ENCODE measurements around the gene SHC1.

Gene SHC1

DNA sequence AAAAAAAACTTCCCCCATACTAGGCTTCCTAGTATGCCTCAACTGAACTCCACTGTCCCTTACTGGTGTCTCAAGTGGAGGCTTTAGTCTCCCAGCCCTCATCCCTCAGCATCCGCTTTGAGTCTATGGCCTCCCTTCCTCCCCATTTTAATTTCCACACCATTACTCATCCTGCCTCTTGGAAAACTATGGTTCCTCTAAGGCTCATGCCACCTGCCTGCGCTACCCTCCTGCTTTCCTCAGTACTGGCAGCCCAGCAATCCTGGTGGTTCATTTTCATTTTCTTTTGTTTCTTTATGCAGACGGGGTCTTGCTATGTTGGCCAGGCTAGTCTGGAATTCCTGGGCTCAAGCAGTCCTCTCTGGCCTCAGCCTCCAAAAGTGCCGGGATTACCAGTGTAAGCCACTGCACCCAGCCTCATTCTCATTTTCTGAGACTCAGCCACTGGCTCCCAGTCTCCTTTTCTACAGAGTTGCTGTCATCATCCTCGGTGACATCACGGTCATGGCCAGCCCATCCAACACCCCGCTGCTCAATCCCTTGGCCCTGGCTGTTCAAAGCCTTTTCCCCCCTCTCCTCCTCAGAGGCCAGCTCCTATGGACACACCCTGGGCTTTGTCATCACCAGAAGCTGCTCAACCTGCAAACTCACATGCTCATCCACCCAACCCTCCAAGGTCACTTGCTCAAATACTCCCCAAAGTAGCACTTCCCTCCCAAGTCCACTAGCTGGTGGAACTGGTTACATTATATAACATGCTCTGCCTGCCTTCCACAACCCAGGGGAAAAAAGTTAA, 31.7 kb downstream of the SHC1 start:
- Histone ChIP-seq H3K27ac (ENCODE audit: low read depth, low read length) (no peak overlapping the region), H3K4me2 (ENCODE audit: low read length) (no peak overlapping the region), H3K79me1 (ENCODE audit: low read length) (no peaks in the 10 kb centered on the region), H3K4me3 (ENCODE audit: low read length) (no peak overlapping the region), H3K23ac (ENCODE audit: low read length) (no peak overlapping the region), H3K9ac (ENCODE audit: low read length) (no peak overlapping the region), H2AK5ac (ENCODE audit: low read length) (no peak overlapping the region), H3K36me3 (ENCODE audit: control insufficient read depth, insufficient read depth, low read length) (no peaks in the 10 kb centered on the region), H3K4ac (ENCODE audit: low read depth, low read length) (no peak overlapping the region), H3K27me3 (ENCODE audit: insufficient read depth, low read length, poor library complexity) (no peaks in the 10 kb centered on the region), H3K18ac (ENCODE audit: low read length) (no peak overlapping the region), H3K56ac (ENCODE audit: low read length) (no peak overlapping the region), H3K4me1 (ENCODE audit: control insufficient read depth, low read depth, low read length) (peaks cover 6% of the 10 kb centered on the region), H2BK15ac (replicated peaks; ENCODE audit: low read depth) (no peak overlapping the region), H4K5ac (ENCODE audit: low read length) (no peak overlapping the region), H3K79me2 (ENCODE audit: control insufficient read depth, insufficient read depth, low read length) (no peaks in the 10 kb centered on the region), H2BK120ac (ENCODE audit: low read depth, low read length) (no peak overlapping the region), H2BK5ac (ENCODE audit: low read length) (no peak overlapping the region), H4K8ac (ENCODE audit: low read depth, low read length) (no peak overlapping the region)
- no CpG with 5 or more reads among the region's 7 CpGs for WGBS (ENCODE audit: extremely low coverage, insufficient coverage, low lambda C conversion rate)
- no peak for DNase-seq

- Histone ChIP-seq H4K5ac (ENCODE audit: low read length) (no peak overlapping the region), H2BK15ac (replicated peaks; ENCODE audit: low read depth) (no peak overlapping the region), H3K79me2 (ENCODE audit: control insufficient read depth, insufficient read depth, low read length) (no peaks in the 10 kb centered on the region), H2BK120ac (ENCODE audit: low read depth, low read length) (no peak overlapping the region), H3K27me3 (ENCODE audit: insufficient read depth, low read length, poor library complexity) (no peaks in the 10 kb centered on the region), H3K9ac (ENCODE audit: low read length) (peak overlapping the region; percentile 84), H3K4me2 (ENCODE audit: low read length) (no peak overlapping the region), H3K18ac (ENCODE audit: low read length) (no peak overlapping the region), H2BK5ac (ENCODE audit: low read length) (no peak overlapping the region), H3K4me3 (ENCODE audit: low read length) (no peak overlapping the region), H3K4me1 (ENCODE audit: control insufficient read depth, low read depth, low read length) (peaks cover 4% of the 10 kb centered on the region), H3K79me1 (ENCODE audit: low read length) (no peaks in the 10 kb centered on the region), H3K23ac (ENCODE audit: low read length) (no peak overlapping the region), H3K56ac (ENCODE audit: low read length) (peak overlapping the region; percentile 56), H3K27ac (ENCODE audit: low read depth, low read length) (no peak overlapping the region), H3K36me3 (ENCODE audit: control insufficient read depth, insufficient read depth, low read length) (no peaks in the 10 kb centered on the region), H4K8ac (ENCODE audit: low read depth, low read length) (no peak overlapping the region), H2AK5ac (ENCODE audit: low read length) (no peak overlapping the region), H3K4ac (ENCODE audit: low read depth, low read length) (no peak overlapping the region)
- DNase-seq: no peak
- WGBS (ENCODE audit: extremely low coverage, insufficient coverage, low lambda C conversion rate): no CpG with 5 or more reads among the region's 8 CpGs
Measured at GRCh38 chr1:154937988-154938386, 32.6 kb downstream of the SHC1 start.

GRCh38 chr1:154937085-154937987, 33.2 kb downstream of the SHC1 start:
- Histone ChIP-seq H3K79me1 (ENCODE audit: low read length) (no peaks in the 10 kb centered on the region), H3K18ac (ENCODE audit: low read length) (no peak overlapping the region), H3K4me2 (ENCODE audit: low read length) (peak overlapping the region; percentile 95), H3K9ac (ENCODE audit: low read length) (peak overlapping the region; percentile 84), H4K5ac (ENCODE audit: low read length) (no peak overlapping the region), H4K8ac (ENCODE audit: low read depth, low read length) (no peak overlapping the region), H3K4me3 (ENCODE audit: low read length) (peak overlapping the region; percentile 37), H2BK15ac (replicated peaks; ENCODE audit: low read depth) (no peak overlapping the region), H2BK5ac (ENCODE audit: low read length) (no peak overlapping the region), H3K56ac (ENCODE audit: low read length) (peak overlapping the region; percentile 98), H2BK120ac (ENCODE audit: low read depth, low read length) (no peak overlapping the region), H2AK5ac (ENCODE audit: low read length) (no peak overlapping the region), H3K36me3 (ENCODE audit: control insufficient read depth, insufficient read depth, low read length) (no peaks in the 10 kb centered on the region), H3K23ac (ENCODE audit: low read length) (no peak overlapping the region), H3K79me2 (ENCODE audit: control insufficient read depth, insufficient read depth, low read length) (no peaks in the 10 kb centered on the region), H3K27me3 (ENCODE audit: insufficient read depth, low read length, poor library complexity) (no peaks in the 10 kb centered on the region), H3K27ac (ENCODE audit: low read depth, low read length) (peak overlapping the region; percentile 28), H3K4ac (ENCODE audit: low read depth, low read length) (no peak overlapping the region), H3K4me1 (ENCODE audit: control insufficient read depth, low read depth, low read length) (peaks cover 4% of the 10 kb centered on the region)
- DNase-seq: peak; percentile 91
- no CpG with 5 or more reads among the region's 36 CpGs for WGBS (ENCODE audit: extremely low coverage, insufficient coverage, low lambda C conversion rate)

DNA sequence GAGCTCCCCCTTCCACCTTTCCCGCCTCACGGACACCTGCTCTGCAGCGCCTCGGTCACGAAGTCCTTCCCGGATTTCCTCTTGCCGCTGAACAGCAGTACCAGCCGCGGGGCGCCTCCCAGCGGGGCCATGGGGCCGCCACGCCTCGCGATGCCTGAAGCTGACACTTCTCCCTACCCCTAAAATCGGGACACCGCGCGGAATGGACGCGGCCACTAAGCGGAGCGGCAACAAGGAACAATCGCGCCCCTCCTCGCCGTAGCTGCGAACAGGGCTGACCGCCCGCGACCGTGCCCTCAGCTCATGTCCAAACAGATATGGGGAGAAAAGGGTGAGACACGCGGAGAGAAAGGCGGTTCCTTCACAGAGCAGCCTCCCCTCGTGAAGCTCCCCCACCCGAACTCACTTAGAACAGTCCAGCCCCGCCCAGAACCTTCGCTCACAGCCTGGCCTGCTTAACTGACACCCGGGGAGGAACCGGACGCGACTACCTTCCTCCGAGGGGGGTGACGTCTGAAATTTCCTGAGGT, 33.9 kb downstream of the SHC1 start, which contains the start of gene PMVK:
Gene PMVK, minus strand, starts transcription at position 165 of the 530 bp plus-strand sequence. Its CDS starts 34 bp downstream, at position 131.
- Histone ChIP-seq H3K9ac (ENCODE audit: low read length) (peak within 1 kb of the TSS; percentile 85), H3K27me3 (ENCODE audit: insufficient read depth, low read length, poor library complexity) (no peaks in the 10 kb centered on the region), H2BK15ac (replicated peaks; ENCODE audit: low read depth) (no peak within 1 kb of the TSS), H3K56ac (ENCODE audit: low read length) (peak within 1 kb of the TSS; percentile 98), H3K79me1 (ENCODE audit: low read length) (no peaks in the 10 kb centered on the region), H4K8ac (ENCODE audit: low read depth, low read length) (no peak within 1 kb of the TSS), H3K4me2 (ENCODE audit: low read length) (peak within 1 kb of the TSS; percentile 95), H2AK5ac (ENCODE audit: low read length) (no peak within 1 kb of the TSS), H3K18ac (ENCODE audit: low read length) (no peak within 1 kb of the TSS), H2BK120ac (ENCODE audit: low read depth, low read length) (no peak within 1 kb of the TSS), H3K79me2 (ENCODE audit: control insufficient read depth, insufficient read depth, low read length) (no peaks in the 10 kb centered on the region), H4K5ac (ENCODE audit: low read length) (no peak within 1 kb of the TSS), H3K27ac (ENCODE audit: low read depth, low read length) (peak within 1 kb of the TSS; percentile 40), H3K36me3 (ENCODE audit: control insufficient read depth, insufficient read depth, low read length) (no peaks in the 10 kb centered on the region), H3K4me1 (ENCODE audit: control insufficient read depth, low read depth, low read length) (peaks cover 4% of the 10 kb centered on the region), H3K4me3 (ENCODE audit: low read length) (peak within 1 kb of the TSS; percentile 60), H3K4ac (ENCODE audit: low read depth, low read length) (no peak within 1 kb of the TSS), H2BK5ac (ENCODE audit: low read length) (peak within 1 kb of the TSS; percentile 97), H3K23ac (ENCODE audit: low read length) (no peak within 1 kb of the TSS)
- no CpG with 5 or more reads among the region's 45 CpGs for WGBS (ENCODE audit: extremely low coverage, insufficient coverage, low lambda C conversion rate)
- DNase-seq: peak; percentile 97

GRCh38 chr1:154935749-154936554, 34.6 kb downstream of the SHC1 start:
- no peak overlapping the region for H3K23ac ChIP-seq (ENCODE audit: low read length)
- no peaks in the 10 kb centered on the region for H3K27me3 ChIP-seq (ENCODE audit: insufficient read depth, low read length, poor library complexity)
- H3K4me1 ChIP-seq (ENCODE audit: control insufficient read depth, low read depth, low read length): peaks cover 4% of the 10 kb centered on the region
- H3K79me2 ChIP-seq (ENCODE audit: control insufficient read depth, insufficient read depth, low read length): no peaks in the 10 kb centered on the region
- no peak overlapping the region for H3K18ac ChIP-seq (ENCODE audit: low read length)
- no peak overlapping the region for H4K5ac ChIP-seq (ENCODE audit: low read length)
- no peak for DNase-seq
- H3K4me2 ChIP-seq (ENCODE audit: low read length): peak overlapping the region; percentile 68
- H2BK15ac ChIP-seq (replicated peaks; ENCODE audit: low read depth): no peak overlapping the region
- H3K9ac ChIP-seq (ENCODE audit: low read length): peak overlapping the region; percentile 85
- H3K79me1 ChIP-seq (ENCODE audit: low read length): no peaks in the 10 kb centered on the region
- H3K4ac ChIP-seq (ENCODE audit: low read depth, low read length): no peak overlapping the region
- no peak overlapping the region for H4K8ac ChIP-seq (ENCODE audit: low read depth, low read length)
- no peak overlapping the region for H2AK5ac ChIP-seq (ENCODE audit: low read length)
- H2BK120ac ChIP-seq (ENCODE audit: low read depth, low read length): no peak overlapping the region
- H3K56ac ChIP-seq (ENCODE audit: low read length): peak overlapping the region; percentile 98
- H2BK5ac ChIP-seq (ENCODE audit: low read length): no peak overlapping the region
- no peak overlapping the region for H3K27ac ChIP-seq (ENCODE audit: low read depth, low read length)
- peak overlapping the region; percentile 60 for H3K4me3 ChIP-seq (ENCODE audit: low read length)
- no CpG with 5 or more reads among the region's 27 CpGs for WGBS (ENCODE audit: extremely low coverage, insufficient coverage, low lambda C conversion rate)
- no peaks in the 10 kb centered on the region for H3K36me3 ChIP-seq (ENCODE audit: control insufficient read depth, insufficient read depth, low read length)
